ENCODE data around the gene ACO2. TPM values are rescaled to one million over a fixed set of nuclear protein-coding genes. Genes with fewer than 3 reads are reported as not detected.

The ACO2 gene
- total and polyA plus RNA-seq, 10 of the 15 experiments (the other 5 are each of a cell fraction or from before 2014, with no cell fraction given) = 21.4 to 214 (median 88.5) TPM

GRCh38 chr22:41444360-41445128, 24.4 kb upstream of the ACO2 start (continued):
- TF ChIP-seq HDGF (IDR thresholded peaks at IDR 0.05) (peak; percentile 55; the same call in 1 of the 2 replicates), PKNOX1 (IDR thresholded peaks at IDR 0.05) (no peak), PML (IDR thresholded peaks at IDR 0.05; ENCODE audit: low read length) (no peak), HSF1 (IDR thresholded peaks at IDR 0.05; ENCODE audit: low read depth, low read length) (no peak), RFX5 (IDR thresholded peaks at IDR 0.05; ENCODE audit: low read depth, low read length) (no peak), CREM (IDR thresholded peaks at IDR 0.05; ENCODE audit: low read depth) (peak; percentile 66; the same call in 1 of the 2 replicates), IRF5 (IDR thresholded peaks at IDR 0.05; ENCODE audit: borderline replicate concordance) (no peak), ELK1 (IDR thresholded peaks at IDR 0.05; ENCODE audit: low read depth, low read length) (no peak), NFXL1 (IDR thresholded peaks at IDR 0.05; ENCODE audit: borderline replicate concordance) (no peak), CHD4 (IDR thresholded peaks at IDR 0.05) (no peak), CEBPB (IDR thresholded peaks at IDR 0.05; ENCODE audit: borderline replicate concordance in 1 of 2, low read depth in 2 of 2, low read length in 2 of 2) (no peak), POLR2AphosphoS5 (IDR thresholded peaks at IDR 0.05; ENCODE audit: low read length) (0 out of 2 replicates have a peak, but pooled peaks have one; percentile 46), MLLT1 (IDR thresholded peaks at IDR 0.05) (peak; percentile 51; the same call in 1 of the 2 replicates), JUNB (IDR thresholded peaks at IDR 0.05) (no peak), SP1 (IDR thresholded peaks at IDR 0.05; ENCODE audit: low read depth, low read length) (no peak), SMAD1 (IDR thresholded peaks at IDR 0.05; ENCODE audit: low read depth, partially characterized antibody) (no peak), ZNF592 (IDR thresholded peaks at IDR 0.05) (no peak), SUZ12 (IDR thresholded peaks at IDR 0.05; ENCODE audit: unreplicated experiment) (no peak), IKZF2 (IDR thresholded peaks at IDR 0.05) (no peak; a peak in 2 of 4 replicates), TCF7 (IDR thresholded peaks at IDR 0.05; ENCODE audit: borderline replicate concordance) (no peak)

Data from GM12878 (cell line).